A673 (cell line): Measurements from ENCODE around the gene INPP4A. TPM values are rescaled to one million over a fixed set of nuclear protein-coding genes. Genes with fewer than 3 reads are reported as not detected.
A peak's percentile ranks its signal among the peaks of the same experiment; 100 is the strongest.

Source experiments
- BruUV-seq: library from RNA; stranded (reverse); fragments of 400-500 nt; replicated peaks from 2 replicates; lab custom pipeline; 2021; lab: Mats Ljungman, UMichigan
- CTCF ChIA-PET: fragments of 300-600 bp; sonication (Branson Sonifier 250); formaldehyde crosslinking; loops from one replicate; lab custom pipeline; 2022; ENCODE audit warnings: antibody characterized with exemption; lab: Charles Lee
- POLR2A ChIA-PET: fragments of 300-600 bp; sonication (Branson Sonifier 250); formaldehyde crosslinking; loops from one replicate; lab custom pipeline; 2022; ENCODE audit warnings: antibody characterized with exemption; ENCODE audit not compliant: low non-redundant PET; lab: Charles Lee
- DNase-seq: peaks from one replicate; pipeline ENCODE4 v3.0.0-alpha.2; 2015; ENCODE audit warnings: low spot score
- H3K27ac ChIP-seq: fragments of 200-600 bp; sonication (generic); 2 replicates; pipeline ENCODE4 v1.5.1; 2016; ENCODE audit warnings: mixed run types, low read depth, mild to moderate bottlenecking, mixed read lengths, antibody characterized with exemption, low read length; ENCODE audit not compliant: poor library complexity, severe bottlenecking
- H3K27me3 ChIP-seq: fragments of 200-600 bp; sonication (generic); replicated peaks from 2 replicates; pipeline ENCODE4 v1.6.1; 2017; ENCODE audit warnings: mixed run types, low read depth, mild to moderate bottlenecking, mixed read lengths, antibody characterized with exemption, low read length; ENCODE audit not compliant: insufficient read depth, poor library complexity
- H3K36me3 ChIP-seq: fragments of 200-600 bp; sonication (generic); 2 replicates; pipeline ENCODE4 v1.6.1; 2016; ENCODE audit warnings: mixed run types, mild to moderate bottlenecking, mixed read lengths, antibody characterized with exemption, low read length; ENCODE audit not compliant: insufficient read depth, poor library complexity, severe bottlenecking
- H3K4me1 ChIP-seq: fragments of 200-600 bp; sonication (generic); 2 replicates; pipeline ENCODE4 v1.6.1; 2017; ENCODE audit warnings: mixed run types, mild to moderate bottlenecking, mixed read lengths, antibody characterized with exemption, low read length; ENCODE audit not compliant: insufficient read depth, poor library complexity, severe bottlenecking
- H3K4me3 ChIP-seq: fragments of 200-600 bp; sonication (generic); 2 replicates; pipeline ENCODE4 v1.5.1; 2016; ENCODE audit warnings: low read depth, mixed run types, mild to moderate bottlenecking, mixed read lengths, low read length; ENCODE audit not compliant: poor library complexity, severe bottlenecking
- H3K9me3 ChIP-seq: fragments of 200-600 bp; sonication (generic); 2 replicates; pipeline ENCODE4 v1.6.1; 2016; ENCODE audit warnings: mixed run types, low read depth, mild to moderate bottlenecking, mixed read lengths, antibody characterized with exemption, low read length; ENCODE audit not compliant: poor library complexity, severe bottlenecking
- CTCF ChIP-seq: fragments of 300-800, 200-600 bp; sonication (generic); conservative IDR thresholded peaks from 2 replicates; pipeline ENCODE4 v1.5.1; 2017; ENCODE audit warnings: low read depth, mild to moderate bottlenecking, antibody characterized with exemption, low read length, moderate library complexity, mixed read lengths
- EZH2 ChIP-seq: fragments of 200-600 bp; sonication (generic); IDR thresholded peaks from 2 replicates; pipeline ENCODE4 v1.6.1; 2017; ENCODE audit warnings: borderline replicate concordance, low read depth, mild to moderate bottlenecking, mixed read lengths, antibody characterized with exemption, low read length; ENCODE audit not compliant: poor library complexity, severe bottlenecking
- intact Hi-C: fragments of 100-400 bp; cut with micrococcal nuclease; formaldehyde crosslinking; loops from one replicate; pipeline ENCODE4 v1.10.0; 2022; ENCODE audit not compliant: unreplicated experiment
- total RNA-seq: library from RNA; stranded (reverse); gene quantifications from 2 replicates; pipeline ENCODE4 v1.2.3, GENCODE V29; 2021

The INPP4A gene
- total RNA-seq, 1 experiment from 2014 or later: 33.5 TPM

- ChIA-PET POLR2A (no interaction called here), CTCF (no interaction called here)
- H3K4me3 ChIP-seq: no peak overlapping the region
- intact Hi-C loops: no loop called here
- no peaks in the 10 kb centered on the region for H3K27me3 ChIP-seq
- H3K36me3 ChIP-seq: no peaks in the 10 kb centered on the region
- BruUV-seq: no TSS peak
- peaks cover 1% of the 10 kb centered on the region for H3K4me1 ChIP-seq
- H3K27ac ChIP-seq: no peak overlapping the region
- no peak for TF ChIP-seq CTCF
- TF ChIP-seq EZH2: no peak
- H3K9me3 ChIP-seq: no peaks in the 10 kb centered on the region
- no peak for DNase-seq
Measured at GRCh38 chr2:98487101-98487805, 42.6 kb downstream of the INPP4A start.

- no peaks in the 10 kb centered on the region for H3K36me3 ChIP-seq
- POLR2A ChIA-PET: no interaction called here
- no peak overlapping the region for H3K4me3 ChIP-seq
- H3K9me3 ChIP-seq: no peaks in the 10 kb centered on the region
- intact Hi-C loops: no loop called here
- CTCF ChIA-PET: no interaction called here
- no peaks in the 10 kb centered on the region for H3K27me3 ChIP-seq
- TF ChIP-seq EZH2: no peak
- TF ChIP-seq CTCF: peak; percentile 69
- H3K27ac ChIP-seq: no peak overlapping the region
- peak; percentile 52 for DNase-seq
- no peaks in the 10 kb centered on the region for H3K4me1 ChIP-seq
- BruUV-seq: no TSS peak
Measured at GRCh38 chr2:98487806-98488189, 43.1 kb downstream of the INPP4A start.

GRCh38 chr2:98488252-98488651, 43.6 kb downstream of the INPP4A start:
- no TSS peak for BruUV-seq
- CTCF ChIA-PET: no interaction called here
- no peaks in the 10 kb centered on the region for H3K27me3 ChIP-seq
- POLR2A ChIA-PET: no interaction called here
- no peaks in the 10 kb centered on the region for H3K4me1 ChIP-seq
- intact Hi-C loops: no loop called here
- H3K9me3 ChIP-seq: no peaks in the 10 kb centered on the region
- TF ChIP-seq EZH2 (no peak), CTCF (0 out of 2 replicates have a peak, but pooled peaks have one; percentile 1)
- H3K27ac ChIP-seq: no peak overlapping the region
- no peak for DNase-seq
- H3K4me3 ChIP-seq: no peak overlapping the region
- no peaks in the 10 kb centered on the region for H3K36me3 ChIP-seq
